Stimulated activated CD8-positive, alpha-beta memory T cell treated with anti-CD3 and anti-CD28 coated beads, Interleukin-4, amount 100 ng/mL, for 1 hour (primary cell): ENCODE results near the gene EPHA8.

Experiments
- DNase-seq, 2 donors: peaks; one replicate each; pipeline ENCODE4 v3.0.0-alpha.2; 2020; ENCODE audit warnings: low read depth in 2 of 2, low spot score in 1 of 2

The EPHA8 gene

GRCh38 chr1:22641906-22642636 lies 78.8 kb downstream of the EPHA8 start:
- DNase-seq, result peak; percentile 23 to 47

- DNase-seq, result no peak
Observed at GRCh38 chr1:22643381-22643780, 80.1 kb downstream of the EPHA8 start, which contains the start of gene C1QC. TSS of gene C1QC (plus strand) at chr1:22643633. CDS start at chr1:22644024, 391 bp downstream.

GRCh38 chr1:22643928-22644327 lies 80.6 kb downstream of the EPHA8 start:
- no peak for DNase-seq

- no peak for DNase-seq
Observed at GRCh38 chr1:22645931-22646330, 82.6 kb downstream of the EPHA8 start.

- no peak for DNase-seq
Observed at GRCh38 chr1:22646384-22646783, 83.1 kb downstream of the EPHA8 start.

GRCh38 chr1:22650089-22650693 lies 86.9 kb downstream of the EPHA8 start:
- no peak for DNase-seq

GRCh38 chr1:22651941-22652856 lies 88.9 kb downstream of the EPHA8 start:
- DNase-seq, result no peak

GRCh38 chr1:22652881-22653316 lies 89.6 kb downstream of the EPHA8 start, which contains the start of gene C1QB:
TSS of gene C1QB (plus strand) at chr1:22653236. CDS start at chr1:22659463, 6,227 bp downstream.
- DNase-seq, result no peak
